ENCODE data around the gene C1orf198.

Gene C1orf198

DNA sequence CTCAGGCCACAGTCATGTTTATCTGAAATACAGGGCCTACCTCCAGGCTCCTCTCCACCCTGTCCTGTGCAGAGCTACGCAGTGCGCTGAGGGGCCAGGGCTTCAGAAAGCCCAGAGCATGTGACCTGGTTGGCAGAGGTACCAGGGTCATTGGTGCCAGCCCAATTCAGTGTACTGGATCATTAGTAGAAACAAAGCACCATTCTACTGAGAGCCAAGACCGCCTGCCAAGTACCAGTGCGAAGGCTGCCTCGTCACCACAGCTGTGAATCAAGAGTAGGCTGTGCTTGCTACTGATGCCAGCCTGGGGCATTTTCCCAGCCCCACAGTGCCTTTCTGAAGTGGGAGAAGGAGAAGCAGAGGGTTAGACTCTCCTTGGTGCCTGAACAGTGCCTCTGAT lies 61.3 kb downstream of the C1orf198 start:
- no peak for DNase-seq

DNA sequence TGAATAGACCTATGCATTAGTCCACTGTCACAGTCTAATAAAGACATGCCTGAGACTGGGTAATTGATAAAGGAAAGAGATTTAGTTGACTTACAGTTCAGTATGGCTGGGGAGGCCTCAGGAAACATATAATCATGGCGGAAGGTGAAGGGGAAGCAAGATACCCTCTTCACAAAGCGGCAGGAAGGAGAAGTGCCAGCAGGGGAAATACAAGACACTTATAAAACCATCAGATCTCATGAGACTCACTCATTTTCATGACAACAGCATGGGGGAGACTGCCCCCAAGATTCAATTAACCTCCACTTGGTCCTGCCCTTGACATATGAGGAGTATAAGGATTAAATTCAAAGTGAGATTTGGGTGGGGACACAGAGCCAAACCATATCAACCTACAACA lies 61.8 kb downstream of the C1orf198 start:
- no peak for DNase-seq

DNA sequence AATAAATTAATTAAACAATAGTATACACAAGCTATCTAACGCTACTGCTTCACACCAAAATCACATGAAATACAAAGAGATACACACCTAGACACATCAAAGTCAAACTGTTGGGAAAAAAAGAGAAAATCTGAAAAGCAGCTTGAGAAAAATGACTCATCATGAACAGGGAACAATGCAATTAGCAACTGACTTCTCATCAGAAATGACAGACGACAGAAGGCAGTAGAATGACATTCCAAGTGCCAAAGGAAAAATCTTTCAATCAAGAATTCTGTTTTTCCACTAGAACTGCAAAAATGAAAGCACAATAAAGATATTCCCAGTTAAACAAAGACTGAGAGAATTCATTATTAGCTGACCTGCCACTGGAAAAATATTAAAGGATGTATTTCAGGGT lies 63.9 kb downstream of the C1orf198 start:
- no peak for DNase-seq

DNA sequence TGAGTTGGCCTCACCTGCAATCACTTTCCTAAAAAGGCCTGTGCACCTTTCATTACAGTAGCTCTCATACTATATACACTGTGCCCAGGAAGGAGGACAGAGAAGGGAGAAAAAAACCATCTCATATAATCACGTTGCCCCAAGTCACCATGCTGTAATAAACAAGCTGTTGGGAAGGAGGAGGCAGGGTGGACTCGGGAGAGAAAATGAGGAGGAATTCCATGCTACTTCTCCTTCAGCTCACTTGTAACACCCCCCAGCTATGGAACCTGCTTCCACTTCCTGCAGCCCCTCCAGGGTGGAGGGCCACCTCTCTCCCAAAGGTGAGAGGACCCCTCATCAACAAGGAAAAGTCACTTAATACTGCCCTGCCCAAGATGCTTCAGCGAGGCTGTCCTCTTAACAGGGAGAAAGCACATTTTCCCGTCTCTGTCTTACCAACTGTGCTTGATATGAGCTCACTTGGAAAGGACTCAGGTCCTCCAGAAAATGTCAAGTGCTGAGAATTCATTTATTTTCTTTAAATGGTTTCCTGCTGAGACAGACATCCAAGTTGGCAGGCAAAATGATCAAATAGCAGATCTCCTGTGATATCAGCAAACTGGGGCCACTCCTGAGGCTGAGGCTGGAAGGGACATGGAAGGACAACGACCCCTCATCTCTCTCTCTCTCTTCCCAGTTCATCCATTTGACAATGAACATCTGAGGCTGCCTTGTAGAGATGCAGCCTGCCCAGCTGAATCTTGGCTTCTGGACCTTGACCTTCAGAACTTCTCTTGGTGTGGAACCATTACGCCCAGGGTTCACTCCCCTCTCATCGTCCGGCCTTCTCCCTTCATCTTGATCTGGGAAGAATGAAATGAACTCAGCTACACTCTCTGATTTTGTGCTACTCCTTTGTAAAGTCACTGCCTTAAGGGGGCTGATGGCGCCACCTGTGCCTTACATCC lies 67.2 kb downstream of the C1orf198 start:
- DNase-seq: no peak

DNA sequence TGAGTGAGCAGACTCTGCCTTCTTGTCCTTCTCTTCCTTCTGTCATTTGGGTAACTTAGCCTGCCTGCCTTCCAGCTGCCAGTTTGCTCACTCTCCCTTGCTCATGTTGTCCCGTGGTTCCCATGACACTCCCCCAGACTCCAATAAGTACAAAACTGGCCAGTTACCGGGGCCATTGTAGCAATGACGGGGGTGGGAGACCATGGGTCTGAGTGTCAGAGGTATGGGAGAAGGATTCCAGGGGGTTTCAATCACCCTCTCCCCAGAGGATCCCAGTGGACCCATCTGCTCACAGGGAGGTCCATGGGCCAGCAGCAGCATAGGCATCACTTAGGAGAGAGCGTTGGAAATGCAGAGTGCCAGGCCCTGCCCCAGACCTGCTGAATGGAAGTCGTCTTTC lies 69.8 kb downstream of the C1orf198 start:
- DNase-seq: no peak

- peak; percentile 2 for DNase-seq
Observed at GRCh38 chr1:230797942-230798365, 70.4 kb downstream of the C1orf198 start.

- DNase-seq: no peak
Observed at GRCh38 chr1:230797376-230797920, 70.9 kb downstream of the C1orf198 start.

DNA sequence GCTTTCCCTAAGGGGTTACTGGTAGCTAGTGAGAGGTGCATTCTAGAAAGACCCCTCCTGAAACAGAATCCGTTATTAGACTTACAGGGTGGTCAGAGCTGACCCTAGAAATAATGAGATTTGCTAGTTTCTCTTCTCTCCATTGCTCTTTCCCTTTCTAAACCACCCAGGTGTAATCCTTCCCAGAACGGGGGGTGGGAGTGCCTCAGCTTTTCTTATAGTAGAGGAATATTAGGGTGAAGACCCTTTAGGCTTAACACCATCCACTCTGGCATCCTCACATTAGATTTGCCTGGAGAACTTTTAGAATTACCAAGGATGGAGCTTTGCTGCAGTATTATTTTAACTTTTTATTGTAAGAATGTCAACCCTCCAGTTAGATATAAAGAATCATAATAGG lies 71.7 kb downstream of the C1orf198 start:
- no peak for DNase-seq

DNA sequence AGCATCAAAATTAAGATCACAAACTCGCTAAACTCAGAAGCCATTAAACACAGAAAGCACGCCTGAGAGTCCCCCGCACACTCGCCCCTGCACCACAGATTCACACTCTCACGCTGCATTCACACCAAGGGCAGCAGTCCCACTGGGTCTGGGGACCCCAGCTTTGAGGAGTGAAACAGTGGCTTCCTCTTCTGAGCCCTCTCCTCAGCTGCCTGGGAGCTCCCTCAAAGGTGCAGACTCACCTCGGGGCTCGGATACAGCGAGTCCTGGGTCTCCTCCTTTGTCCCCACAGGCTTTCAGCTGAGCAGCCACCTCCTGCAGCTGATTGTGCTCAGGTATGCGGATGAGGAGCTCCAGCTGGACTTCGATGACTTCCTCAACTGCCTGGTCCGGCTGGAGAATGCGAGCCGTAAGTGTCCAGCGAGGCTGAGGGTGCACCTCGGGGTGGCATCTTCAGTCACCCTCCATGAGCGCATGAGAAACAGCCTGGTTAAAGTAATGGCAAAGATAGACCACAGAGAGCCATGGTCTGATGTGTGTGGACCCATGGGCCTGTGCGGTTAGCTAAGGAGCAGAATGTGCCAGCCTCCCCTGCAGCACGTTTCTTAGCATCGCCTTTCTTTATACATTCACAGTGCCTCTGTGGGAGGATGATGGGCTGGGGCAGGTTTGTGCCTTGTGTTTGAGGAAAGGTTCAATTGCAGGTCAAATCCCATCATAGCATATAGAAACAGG lies 73.3 kb downstream of the C1orf198 start:
- no peak for DNase-seq

DNA sequence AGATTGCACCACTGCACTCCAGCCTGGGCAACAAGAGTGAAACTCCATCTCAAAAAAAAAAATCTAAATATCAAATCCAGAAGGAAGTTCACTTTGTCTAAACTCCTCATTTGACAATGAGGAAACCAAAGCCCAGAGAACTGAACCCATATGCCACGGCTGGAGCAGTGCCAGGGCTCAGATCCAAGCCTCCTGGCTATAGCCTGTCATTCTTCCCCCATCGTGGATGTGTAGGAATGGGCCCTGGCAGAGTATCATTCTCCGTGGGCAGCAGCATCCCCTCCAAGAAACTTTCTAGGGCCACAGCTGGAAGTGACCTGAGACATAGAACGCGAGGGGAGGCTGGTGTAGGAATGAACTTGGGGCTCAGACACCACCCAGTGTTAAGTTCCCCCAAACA lies 73.9 kb downstream of the C1orf198 start:
- no peak for DNase-seq

GRCh38 chr1:230793463-230793745 lies 74.9 kb downstream of the C1orf198 start:
- DNase-seq: no peak

DNA sequence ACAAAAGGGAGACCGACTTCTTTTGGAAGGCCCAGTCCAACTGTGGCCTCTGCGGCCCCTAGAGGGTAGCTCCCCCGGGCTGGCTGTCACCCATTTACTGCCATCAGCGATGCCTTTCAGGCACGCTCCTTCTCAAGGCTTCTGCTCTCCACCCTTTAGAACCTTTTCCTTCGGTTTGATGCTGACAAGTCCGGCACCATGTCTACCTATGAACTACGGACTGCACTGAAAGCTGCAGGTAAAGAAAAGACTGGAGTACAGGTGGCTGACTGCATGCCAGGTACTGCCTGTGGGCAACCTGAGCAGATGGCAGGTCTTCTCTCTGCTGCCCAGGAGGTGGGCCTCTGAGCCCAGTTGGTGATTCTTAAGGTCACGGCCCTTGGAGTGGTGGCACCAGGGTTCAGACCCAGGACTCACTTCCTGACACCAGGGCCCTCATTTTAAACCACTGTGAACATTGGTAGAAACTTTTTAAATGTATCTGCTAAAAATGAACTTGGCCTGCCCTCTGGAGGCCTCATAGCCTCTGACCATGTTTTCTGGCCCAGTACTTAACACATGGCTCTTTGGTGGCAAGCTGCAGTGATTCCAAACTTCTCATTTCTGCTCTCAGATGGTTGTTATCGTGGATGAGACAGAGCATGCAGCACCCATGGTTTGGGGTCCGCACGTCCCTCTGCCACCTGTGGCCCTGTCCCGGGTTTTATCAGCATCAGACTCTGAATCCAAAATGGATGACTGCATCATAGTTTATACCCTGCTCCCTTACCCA lies 75.4 kb downstream of the C1orf198 start:
- no peak for DNase-seq

DNA sequence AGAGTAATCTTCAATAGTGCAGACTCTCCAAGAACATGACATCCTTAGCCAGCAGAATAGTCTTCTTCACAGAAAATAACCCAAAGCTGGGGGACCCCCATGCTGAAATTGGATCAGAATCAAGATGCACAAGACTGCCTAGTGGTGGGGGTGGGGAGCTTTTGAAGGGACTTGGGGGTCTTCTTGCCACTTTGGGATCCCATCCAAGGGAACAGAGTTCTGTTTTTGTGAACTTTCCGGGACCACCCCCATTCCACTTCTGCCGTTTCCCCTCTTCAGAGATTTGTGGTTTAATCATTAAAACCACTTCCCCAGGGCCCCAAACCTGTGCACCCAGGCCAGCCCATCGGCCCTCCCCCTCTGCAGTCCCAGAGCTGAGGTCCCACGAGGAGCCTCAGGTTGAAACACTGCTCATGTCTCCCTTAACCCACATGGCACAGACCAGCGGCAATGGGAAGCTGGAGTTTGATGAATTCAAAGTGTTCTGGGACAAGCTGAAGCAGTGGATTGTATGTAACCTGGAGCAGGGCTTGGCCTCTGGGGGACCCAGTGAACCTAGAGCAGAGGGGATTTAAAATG lies 76.2 kb downstream of the C1orf198 start:
- DNase-seq: no peak

- no peak for DNase-seq
Observed at GRCh38 chr1:230790026-230790425, 78.3 kb downstream of the C1orf198 start.

GRCh38 chr1:230788561-230789275 lies 79.6 kb downstream of the C1orf198 start:
- no peak for DNase-seq

GRCh38 chr1:230787471-230787870 lies 80.8 kb downstream of the C1orf198 start:
- no peak for DNase-seq
